Ovary (tissue), 9 donors: ENCODE data around the gene SVIP. TPM values are rescaled to one million over a fixed set of nuclear protein-coding genes. Genes with fewer than 3 reads are reported as not detected.

Source experiments
- DNase-seq, 5 donors: peaks; one replicate each; pipeline ENCODE4 v3.0.0-alpha.2; 2019 to 2020
- H3K27ac ChIP-seq, 2 donors: fragments of 200-600 bp; one replicate each; pipeline versions ENCODE4 v1.5.1 to v1.8.0; 2019 to 2022
- H3K27me3 ChIP-seq: fragments of 200-600 bp; one replicate; pipeline ENCODE4 v1.8.0; 2022
- H3K36me3 ChIP-seq: fragments of 200-600 bp; sonication (generic); one replicate; pipeline ENCODE4 v1.5.1; 2019
- H3K4me1 ChIP-seq: one replicate; pipeline ENCODE4 v1.8.1; 2013; ENCODE audit warnings: mild to moderate bottlenecking, moderate library complexity; ENCODE audit not compliant: insufficient read depth
- H3K4me3 ChIP-seq: fragments of 200-600 bp; sonication (generic); one replicate; pipeline ENCODE4 v1.5.1; 2017
- H3K9me3 ChIP-seq, 2 donors: fragments of 200-600 bp in 1 of 2; sonication (generic) in 1 of 2; one replicate each; pipeline versions ENCODE4 v1.5.1 to v1.8.1; 2013 to 2019; ENCODE audit warnings: mild to moderate bottlenecking in 1 of 2, moderate library complexity in 1 of 2
- CTCF ChIP-seq, 3 donors: fragments of 450-650 bp in 2 of 3; fragments of 200-600 bp in 1 of 3; IDR thresholded peaks; one replicate each; pipeline versions ENCODE4 v1.5.1 to v1.8.0; 2016 to 2022; ENCODE audit warnings: antibody characterized with exemption in 3 of 3, mild to moderate bottlenecking in 1 of 3
- EP300 ChIP-seq: sonication (generic); formaldehyde crosslinking; IDR thresholded peaks from one replicate; pipeline ENCODE4 v1.6.1; 2017; ENCODE audit warnings: antibody characterized with exemption
- POLR2A ChIP-seq: fragments of 450-650 bp; IDR thresholded peaks from one replicate; pipeline ENCODE4 v1.6.1; 2017; ENCODE audit warnings: antibody characterized with exemption, mild to moderate bottlenecking, moderate library complexity
- WGBS, 3 donors: extraction: QIAGEN DNeasy Blood & Tissue Kit in 1 of 3; methylation state at CpG; one replicate each; pipeline versions ENCODE4 v1.1.5 to v1.1.7; 2013 to 2017; 5-methylcytosine and 5-hydroxymethylcytosine counted together
- intact Hi-C, 4 donors: fragments of 100-400 bp; cut with DNase I; formaldehyde crosslinking; loops; one replicate each; pipeline versions ENCODE4 v1.11.0 to v1.15.1; 2022 to 2023
- polyA plus RNA-seq, 2 donors: library from polyadenylated mRNA; stranded (reverse); fragments of 200-250 nt in 1 of 2; fragments of 350-450 nt in 1 of 2; fragmentation: Illumina TruSeq in 1 of 2; extraction: RNeasy Lipid Tissue Mini Kit (QIAGEN cat#74804) in 1 of 2; gene quantifications; one replicate each; pipeline ENCODE4 v1.2.3, GENCODE V29; 2013 to 2014
- total RNA-seq, 7 donors: library from RNA; depleted of rRNA in 2 of 7; stranded (reverse); fragments of >200 nt in 2 of 7; fragmentation: NEBNext Ultra II Directional in 3 of 7; extraction: Animal tissue kit (Norgen Biotek cat#: 25700) in 3 of 7; gene quantifications; one replicate each; pipeline versions ENCODE4 v1.1.0 to v1.2.4, GENCODE V29; 2016 to 2023
- donor health status: DM: no; HTN: no; CAD: no; lungs with moderate emphysema.
- donor health status: DM: no; HTN: no; CAD: no.
- donor health status: Bipolar disorder and iron deficiency.
- donor health status: DM: yes; HTN: yes; CAD: no.
- donor health status: DM: no; HTN: no; CAD: no.
- donor health status: DM: yes; HTN: yes; CAD: no.

Gene SVIP
- total and polyA plus RNA-seq, 9 donors, result 10.5 to 37.4 (median 21.1) TPM

GRCh38 chr11:22809893-22810292 lies 19.7 kb downstream of the SVIP start:
- Histone ChIP-seq H3K36me3 (no peaks in the 10 kb centered on the region), H3K9me3 (no peaks in the 10 kb centered on the region), H3K27ac (no peak overlapping the region), H3K4me3 (no peak overlapping the region), H3K4me1 (no peaks in the 10 kb centered on the region), H3K27me3 (no peaks in the 10 kb centered on the region)
- WGBS, 3 donors, result 75 to 95% (median 90%) methylated on average over 3 of the region's 3 CpGs
- no peak for DNase-seq
- no peak for TF ChIP-seq POLR2A
- no peak for TF ChIP-seq CTCF (IDR thresholded peaks at IDR 0.05)
- no peak for TF ChIP-seq EP300
- intact Hi-C loops, result no loop called here

GRCh38 chr11:22808571-22809197 lies 20.9 kb downstream of the SVIP start:
- Histone ChIP-seq H3K4me3 (no peak overlapping the region), H3K36me3 (no peaks in the 10 kb centered on the region), H3K4me1 (no peaks in the 10 kb centered on the region), H3K27ac (no peak overlapping the region), H3K27me3 (no peaks in the 10 kb centered on the region), H3K9me3 (no peaks in the 10 kb centered on the region)
- intact Hi-C loops, result no loop called here
- no peak for TF ChIP-seq CTCF (IDR thresholded peaks at IDR 0.05)
- TF ChIP-seq EP300, result no peak
- TF ChIP-seq POLR2A, result no peak
- WGBS, 3 donors, result 78 to 82% (median 81%) methylated on average over 3 of the region's 3 CpGs
- DNase-seq, result no peak

GRCh38 chr11:22807855-22808570 lies 21.6 kb downstream of the SVIP start:
- Histone ChIP-seq H3K36me3 (no peaks in the 10 kb centered on the region), H3K27ac (no peak overlapping the region), H3K4me1 (no peaks in the 10 kb centered on the region), H3K9me3 (no peaks in the 10 kb centered on the region), H3K27me3 (no peaks in the 10 kb centered on the region), H3K4me3 (no peak overlapping the region)
- no peak for DNase-seq
- 70 to 78% (median 72%) methylated on average over 2 of the region's 2 CpGs for WGBS, 3 donors
- intact Hi-C loops, result no loop called here
- no peak for TF ChIP-seq CTCF (IDR thresholded peaks at IDR 0.05)
- TF ChIP-seq POLR2A, result no peak
- no peak for TF ChIP-seq EP300

GRCh38 chr11:22807391-22807790 lies 22.2 kb downstream of the SVIP start:
- WGBS, 3 donors, result 59 to 63% (median 61%) methylated on average over 2 of the region's 2 CpGs
- H3K27me3 ChIP-seq, result no peaks in the 10 kb centered on the region
- H3K27ac ChIP-seq, result no peak overlapping the region
- DNase-seq, result no peak
- no peak for TF ChIP-seq POLR2A
- TF ChIP-seq EP300, result no peak
- H3K9me3 ChIP-seq, result no peaks in the 10 kb centered on the region
- H3K36me3 ChIP-seq, result no peaks in the 10 kb centered on the region
- no peak overlapping the region for H3K4me3 ChIP-seq
- intact Hi-C loops, result no loop called here
- H3K4me1 ChIP-seq, result no peaks in the 10 kb centered on the region

- TF ChIP-seq CTCF (IDR thresholded peaks at IDR 0.05), result no peak
- TF ChIP-seq EP300, result no peak
- no peak for TF ChIP-seq POLR2A
- Histone ChIP-seq H3K27ac (no peak overlapping the region), H3K9me3 (no peaks in the 10 kb centered on the region), H3K4me1 (no peaks in the 10 kb centered on the region), H3K27me3 (no peaks in the 10 kb centered on the region), H3K4me3 (no peak overlapping the region), H3K36me3 (no peaks in the 10 kb centered on the region)
- intact Hi-C loops, result no loop called here
- 80 to 86% (median 83%) methylated on average over 4 of the region's 4 CpGs for WGBS, 3 donors
- no peak for DNase-seq
Measured at GRCh38 chr11:22802861-22803260, 26.7 kb downstream of the SVIP start.
